Ecto neural progenitor cell (in vitro differentiated cells): ENCODE results near the gene AQP4.

ENCODE experiments used
- DNase-seq: peaks from one replicate; pipeline ENCODE4 v3.0.0-alpha.2; 2018; ENCODE audit warnings: low spot score

The AQP4 gene

GRCh38 chr18:26865557-26865956 is at the start of gene AQP4:
TSS of gene AQP4 (minus strand) at chr18:26865707. CDS start at chr18:26865689, 18 bp downstream.
- no peak for DNase-seq

GRCh38 chr18:26911840-26912239 is 46.3 kb upstream of the AQP4 start:
- no peak for DNase-seq

DNA sequence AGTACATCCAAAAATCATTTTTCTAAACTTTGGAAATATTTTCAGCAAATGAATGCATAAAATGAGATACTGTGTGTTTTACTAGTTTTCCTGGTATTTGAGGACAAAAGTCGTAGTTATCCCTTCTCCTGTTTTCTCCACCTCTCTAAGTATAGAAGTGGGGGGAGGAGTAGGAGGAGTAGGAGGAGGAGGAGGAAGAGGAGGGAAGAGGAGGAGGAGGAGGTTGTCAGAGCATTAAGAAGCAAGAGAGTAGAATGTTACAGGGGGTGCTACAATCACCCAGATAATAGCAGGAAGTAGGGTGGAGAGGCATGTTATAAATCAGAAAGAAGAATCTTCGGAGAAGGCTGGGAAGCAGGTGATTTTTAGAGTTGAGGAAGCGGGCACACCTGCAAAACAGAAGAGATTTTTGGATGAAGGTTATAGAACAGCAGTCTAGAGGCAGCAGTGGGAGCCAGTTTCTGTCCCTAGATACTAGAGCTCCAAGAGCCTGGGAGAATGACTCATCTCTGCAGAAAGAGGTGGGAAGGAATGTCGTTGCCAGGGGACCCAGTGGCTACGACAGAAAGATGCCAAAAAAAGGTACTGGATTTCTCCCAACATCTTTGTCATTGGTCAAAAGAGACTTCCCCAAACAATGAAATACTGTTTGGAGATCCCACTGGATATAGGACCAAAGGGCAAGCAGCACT is 44.2 kb upstream of the AQP4 start:
- DNase-seq: no peak

GRCh38 chr18:26908906-26909305 is 43.4 kb upstream of the AQP4 start:
- no peak for DNase-seq

DNA sequence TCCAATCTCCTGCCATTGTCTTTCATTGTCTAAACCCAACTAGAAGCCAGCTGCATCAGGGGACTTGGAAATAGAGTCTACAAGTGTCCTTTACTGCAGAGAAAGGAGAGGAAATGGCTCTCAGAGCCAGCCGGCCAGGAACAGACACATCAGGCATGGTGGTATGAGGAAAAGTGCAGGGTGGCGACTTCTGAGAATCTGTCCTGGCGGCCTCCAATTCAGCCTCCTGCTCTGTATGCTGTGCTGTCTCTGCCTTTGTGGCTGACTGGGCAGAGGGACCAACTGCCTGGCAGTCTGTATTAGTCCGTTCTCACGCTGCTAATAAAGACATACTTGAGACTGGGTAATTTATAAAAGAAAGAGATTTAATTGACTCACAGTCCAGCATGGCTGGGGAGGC is 36.8 kb upstream of the AQP4 start:
- no peak for DNase-seq

DNA sequence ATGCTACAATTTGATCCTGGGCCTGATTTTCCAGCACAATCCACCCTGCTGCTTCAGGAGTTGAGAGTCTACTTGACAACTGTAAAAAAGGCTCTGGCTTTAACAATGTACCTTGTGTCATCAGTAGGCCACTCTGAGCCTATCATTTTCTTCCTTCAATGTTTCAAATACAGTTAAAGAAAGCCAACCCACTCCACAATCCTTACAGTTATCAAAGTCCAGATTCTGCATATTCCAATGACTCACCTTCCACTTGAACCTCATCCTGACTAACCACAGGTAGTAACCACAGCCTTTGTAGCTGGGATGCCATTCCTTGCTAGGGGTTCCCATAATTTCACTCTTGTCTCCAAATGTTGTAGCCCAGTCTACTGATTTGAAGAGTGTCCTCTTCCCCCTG is 35.5 kb upstream of the AQP4 start:
- no peak for DNase-seq

GRCh38 chr18:26894426-26894825 is 28.9 kb upstream of the AQP4 start:
- no peak for DNase-seq

GRCh38 chr18:26893996-26894395 is 28.5 kb upstream of the AQP4 start:
- no peak for DNase-seq

DNA sequence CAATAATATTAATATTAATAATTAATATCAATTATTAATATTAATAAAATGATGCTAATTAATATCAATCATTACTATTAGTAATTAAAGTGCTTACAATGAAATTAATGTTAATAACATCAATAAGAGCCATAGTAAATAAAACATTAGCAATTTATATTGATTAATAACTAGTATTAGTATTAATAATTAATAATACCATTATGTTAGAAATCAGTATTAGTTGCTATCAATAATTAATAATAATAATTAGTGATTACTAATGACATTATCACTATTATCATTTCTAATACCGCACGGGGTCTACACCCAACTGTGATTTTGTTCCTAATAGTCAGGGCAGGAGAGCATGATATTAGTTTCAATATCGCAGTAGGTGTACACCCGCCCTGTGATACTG is 22.8 kb upstream of the AQP4 start:
- no peak for DNase-seq

DNA sequence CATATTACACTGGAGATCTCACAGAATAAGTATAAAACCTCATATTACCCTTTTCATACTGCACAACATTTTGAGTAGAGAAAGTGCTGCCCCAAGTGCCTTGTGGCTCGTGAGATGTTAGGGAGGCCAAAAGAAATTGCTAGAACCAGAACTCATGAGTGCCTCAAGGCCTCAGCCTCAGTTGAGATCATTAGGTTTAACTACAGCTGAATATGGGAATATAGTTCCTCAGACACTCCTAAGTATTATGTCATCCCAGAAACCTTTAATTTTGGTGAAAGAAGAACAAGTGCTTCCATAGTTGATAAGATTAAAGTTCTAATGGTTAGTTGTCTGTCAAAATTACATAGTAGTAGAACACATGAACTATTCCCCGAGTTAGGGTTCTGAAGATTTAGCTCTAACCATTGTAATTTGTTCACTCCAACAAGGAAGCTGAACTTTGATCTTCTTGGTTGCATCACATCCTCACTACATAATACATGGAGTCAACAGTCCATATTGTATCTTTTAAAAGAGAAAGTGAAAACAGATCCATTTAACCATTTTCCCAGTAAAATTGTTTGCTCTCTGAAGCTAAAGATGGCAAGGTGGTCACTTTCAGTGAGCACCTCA is 9.6 kb upstream of the AQP4 start:
- DNase-seq: no peak

DNA sequence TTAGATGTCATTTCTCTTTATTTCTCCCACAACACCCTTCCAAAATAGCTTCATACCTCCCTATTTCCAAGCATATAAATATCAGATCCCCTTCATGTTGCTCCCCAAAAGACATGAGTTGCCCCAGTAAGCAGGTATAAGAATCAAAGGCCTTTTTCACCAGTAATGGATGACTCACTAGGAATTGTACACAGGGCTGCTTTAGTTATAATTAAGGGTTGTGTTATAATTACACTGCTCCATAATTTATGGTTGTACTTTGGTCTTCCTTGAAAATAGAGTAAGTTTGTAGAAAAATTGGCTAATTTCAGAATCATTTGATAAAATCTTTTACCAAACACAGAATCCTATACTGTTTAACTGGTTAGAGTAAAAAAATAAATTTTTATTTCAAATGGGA is 8.8 kb upstream of the AQP4 start:
- DNase-seq: no peak

GRCh38 chr18:26869640-26870039 is 4.1 kb upstream of the AQP4 start:
- no peak for DNase-seq

DNA sequence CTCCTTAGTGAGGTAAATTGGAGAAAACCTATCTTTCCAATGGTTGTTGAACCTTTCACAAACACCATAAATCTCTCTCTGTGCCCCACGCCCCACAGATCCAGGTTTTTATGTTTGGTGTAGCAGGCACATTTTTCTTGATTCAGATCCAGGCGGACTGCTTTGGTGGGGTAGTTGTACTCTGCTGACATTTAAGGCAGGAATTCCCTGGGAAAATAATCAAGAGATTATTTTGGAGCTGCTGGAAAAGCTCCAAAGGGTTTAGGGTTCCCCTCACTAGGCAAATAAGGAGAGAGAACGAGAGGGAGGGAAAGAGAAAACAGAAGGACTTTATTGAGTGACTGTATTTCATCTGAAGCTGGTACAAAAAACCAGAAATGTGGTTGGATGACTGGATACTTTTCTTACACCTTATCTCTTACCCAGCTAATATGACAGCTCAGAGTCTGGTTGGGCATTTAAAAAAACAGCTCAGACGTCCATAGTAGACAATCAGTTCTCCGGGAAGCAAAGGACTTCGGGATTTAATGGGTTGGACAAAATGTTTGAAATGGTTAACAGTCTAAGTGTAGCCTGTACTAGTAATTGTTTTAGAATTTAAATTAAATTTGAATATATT is 3.6 kb upstream of the AQP4 start:
- no peak for DNase-seq

DNA sequence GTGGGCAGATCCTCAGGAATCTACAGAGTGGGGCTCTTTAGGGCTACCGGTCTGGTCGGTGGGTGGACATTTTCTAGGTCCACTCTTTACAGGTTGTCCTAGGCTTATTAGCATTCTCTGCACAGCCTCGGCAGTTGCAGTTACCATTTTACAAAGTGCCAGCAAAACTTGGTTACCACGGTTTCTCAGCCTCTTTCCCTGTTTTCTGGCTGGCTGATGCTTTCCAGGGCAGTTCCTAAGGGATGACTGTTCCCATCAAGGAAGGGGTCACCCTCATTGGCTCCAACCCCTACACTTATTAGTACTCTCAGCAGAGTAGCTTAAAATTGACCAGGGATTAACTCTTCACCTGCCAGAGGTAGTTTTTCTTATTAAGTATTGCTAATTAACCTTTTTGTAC is 2.0 kb upstream of the AQP4 start:
- DNase-seq: no peak

GRCh38 chr18:26864658-26865057 is 849 bp downstream of the AQP4 start:
- no peak for DNase-seq

DNA sequence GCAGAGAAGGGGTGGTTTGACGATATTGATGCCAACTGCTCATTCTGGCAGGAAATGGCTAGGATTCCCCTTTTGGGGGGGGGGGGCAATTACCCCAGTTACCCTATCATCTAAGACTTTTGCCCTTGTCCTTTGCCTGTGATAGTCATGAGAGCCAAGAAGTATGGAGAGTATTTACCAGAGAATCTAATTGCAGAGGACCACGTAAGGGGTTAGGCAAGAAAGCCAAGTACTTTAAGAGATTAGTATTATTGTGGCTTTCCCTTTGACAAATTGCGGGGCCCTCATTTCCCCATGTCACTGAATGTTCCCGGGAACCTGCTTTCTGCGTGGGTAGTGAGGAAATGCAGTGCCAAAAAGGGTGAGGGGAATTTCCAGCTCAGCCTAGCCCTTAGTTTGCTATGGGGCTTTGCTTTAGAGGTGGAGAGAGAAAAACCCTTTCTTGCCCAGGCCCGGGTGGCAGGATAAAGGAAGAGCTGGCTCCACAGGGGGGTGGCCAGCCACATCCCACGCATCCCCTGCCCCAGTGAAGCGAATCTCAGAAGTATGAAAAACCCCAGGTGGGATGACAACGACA is 1.5 kb downstream of the AQP4 start:
- DNase-seq: no peak

DNA sequence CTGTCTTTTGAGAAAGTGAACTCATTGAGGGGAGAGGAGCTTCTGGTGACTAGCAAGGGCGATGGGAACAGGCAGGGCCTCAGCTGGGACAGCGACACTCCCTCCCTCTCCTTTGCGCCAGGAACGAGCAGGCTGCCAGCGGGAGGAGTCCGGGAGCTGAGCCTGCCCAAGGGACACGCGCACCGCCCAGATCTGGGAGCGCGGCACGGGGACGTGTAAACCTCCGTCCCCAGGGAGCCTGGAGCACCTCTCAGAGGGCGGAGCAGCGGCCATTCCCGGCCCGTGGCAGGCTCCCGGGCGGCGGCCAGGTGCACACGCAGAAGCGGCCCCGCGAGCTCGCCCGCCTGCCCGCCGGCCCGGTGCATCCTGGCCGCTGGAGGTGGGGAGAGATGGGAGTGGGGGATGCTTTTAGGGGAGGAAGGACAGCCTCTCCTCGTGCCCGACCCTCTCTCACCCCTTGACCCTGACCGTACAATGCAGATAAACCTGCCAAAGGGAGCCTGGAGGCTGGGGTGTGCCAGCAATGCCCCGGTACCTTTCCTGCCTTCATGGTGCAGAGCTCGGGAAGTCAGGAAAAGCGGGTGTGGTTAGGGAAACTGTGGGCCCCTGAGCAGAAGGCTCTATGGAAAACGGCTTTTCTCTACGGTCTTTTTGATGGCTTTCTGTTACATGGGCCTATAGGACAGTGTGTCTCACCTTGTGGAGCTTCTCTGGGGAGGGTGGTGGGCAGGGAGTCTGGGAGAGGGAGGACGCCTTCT is 2.2 kb downstream of the AQP4 start:
- peak; percentile 70 for DNase-seq

GRCh38 chr18:26862084-26862483 is 3.4 kb downstream of the AQP4 start:
- no peak for DNase-seq

GRCh38 chr18:26854292-26854881 is 11.1 kb downstream of the AQP4 start:
- DNase-seq: no peak

GRCh38 chr18:26853401-26853800 is 12.1 kb downstream of the AQP4 start:
- no peak for DNase-seq

- no peak for DNase-seq
Measured at GRCh38 chr18:26843760-26844159, 21.7 kb downstream of the AQP4 start.

GRCh38 chr18:26840965-26841364 is 24.5 kb downstream of the AQP4 start:
- DNase-seq: no peak
